Activated naive CD4-positive, alpha-beta T cell treated with anti-CD3 and anti-CD28 coated beads, Interleukin-2, amount 10 ng/mL, durations not matched to agents 7 days and 5 days (primary cell): ENCODE results near the gene TMEM134.
"Not testable (repeated sequence)": the region's sequence is repeated elsewhere in the genome, so short reads cannot be mapped to it uniquely, and the experiment has no call there.

ENCODE experiments used
- CTCF ChIA-PET: fragments of 350-600 bp; sonication (Branson Sonifier 250); formaldehyde crosslinking; loops from one replicate; lab custom pipeline; 2021; ENCODE audit warnings: antibody characterized with exemption; lab: Charles Lee
- DNase-seq: peaks from one replicate; pipeline ENCODE4 v3.0.0-alpha.2; 2020
- H3K27ac Mint-ChIP-seq: one replicate; pipeline ENCODE4 v1.8.0; 2021; ENCODE audit warnings: mild to moderate bottlenecking, moderate library complexity, mixed read lengths
- H3K27me3 Mint-ChIP-seq: one replicate; pipeline ENCODE4 v1.8.0; 2021; ENCODE audit warnings: mild to moderate bottlenecking, mixed read lengths
- H3K36me3 Mint-ChIP-seq: one replicate; pipeline ENCODE4 v1.8.0; 2021; ENCODE audit warnings: mixed read lengths
- H3K4me1 Mint-ChIP-seq: one replicate; pipeline ENCODE4 v1.8.0; 2021; ENCODE audit warnings: mixed read lengths
- H3K4me3 Mint-ChIP-seq: one replicate; pipeline ENCODE4 v1.8.0; 2021; ENCODE audit warnings: mild to moderate bottlenecking, moderate library complexity, mixed read lengths
- H3K9me3 Mint-ChIP-seq: one replicate; pipeline ENCODE4 v1.8.0; 2021; ENCODE audit warnings: mixed read lengths

Gene TMEM134

GRCh38 chr11:67466962-67467771 lies 1.9 kb downstream of the TMEM134 start:
- no peak for DNase-seq
- CTCF ChIA-PET, result interaction anchor here (1.1 to 2.6 kb wide), 4 partner anchors 28 to 73 kb away, joined by 3 to 14 read pairs (median 8); partner anchors contain the start of genes PPP1CA and PTPRCAP
- H3K9me3 Mint-ChIP-seq, result no peaks in the 10 kb centered on the region
- no peaks in the 10 kb centered on the region for H3K27me3 Mint-ChIP-seq
- H3K27ac Mint-ChIP-seq, result peak overlapping the region; percentile 82
- H3K4me3 Mint-ChIP-seq, result peak overlapping the region; percentile 87
- peaks cover 8% of the 10 kb centered on the region for H3K36me3 Mint-ChIP-seq
- H3K4me1 Mint-ChIP-seq, result peaks cover 49% of the 10 kb centered on the region

GRCh38 chr11:67466367-67466766 lies 2.7 kb downstream of the TMEM134 start:
- Mint-ChIP-seq H3K4me1 (peaks cover 49% of the 10 kb centered on the region), H3K27me3 (no peaks in the 10 kb centered on the region), H3K27ac (peak overlapping the region; percentile 71), H3K9me3 (no peaks in the 10 kb centered on the region), H3K36me3 (peaks cover 8% of the 10 kb centered on the region), H3K4me3 (peak overlapping the region; percentile 44)
- CTCF ChIA-PET, result interaction anchor here (2.5 to 2.6 kb wide), 2 partner anchors 27 to 65 kb away, joined by 9 to 14 read pairs; partner anchors contain the start of gene PPP1CA
- DNase-seq, result no peak

- DNase-seq, H3K9me3 Mint-ChIP-seq, H3K36me3 Mint-ChIP-seq, H3K27me3 Mint-ChIP-seq: not testable (repeated sequence)
- peaks cover 46% of the 10 kb centered on the region for H3K4me1 Mint-ChIP-seq
- H3K4me3 Mint-ChIP-seq, result peak overlapping the region; percentile 80
- CTCF ChIA-PET, result interaction anchor here (0.7 kb wide), 1 partner anchor 28 kb away, joined by 3 read pairs; the partner anchor contains the start of gene PTPRCAP
- peak overlapping the region; percentile 93 for H3K27ac Mint-ChIP-seq
Observed at GRCh38 chr11:67465530-67465929, 3.5 kb downstream of the TMEM134 start.

GRCh38 chr11:67465189-67465510 lies 3.9 kb downstream of the TMEM134 start:
- Mint-ChIP-seq H3K4me3 (peak overlapping the region; percentile 80), H3K27me3 (peaks cover 9% of the 10 kb centered on the region), H3K27ac (peak overlapping the region; percentile 93), H3K36me3 (peaks cover 8% of the 10 kb centered on the region), H3K4me1 (peaks cover 48% of the 10 kb centered on the region), H3K9me3 (no peaks in the 10 kb centered on the region)
- no peak for DNase-seq
- CTCF ChIA-PET, result interaction anchor here (0.7 kb wide), 1 partner anchor 27 kb away, joined by 3 read pairs; the partner anchor contains the start of gene PTPRCAP

- Mint-ChIP-seq H3K36me3 (peaks cover 8% of the 10 kb centered on the region), H3K9me3 (no peaks in the 10 kb centered on the region), H3K27ac (peak overlapping the region; percentile 93), H3K4me3 (peak overlapping the region; percentile 80), H3K4me1 (peaks cover 49% of the 10 kb centered on the region), H3K27me3 (peaks cover 13% of the 10 kb centered on the region)
- DNase-seq, result peak; percentile 96
- CTCF ChIA-PET, result interaction anchor here (0.7 kb wide), 1 partner anchor 27 kb away, joined by 3 read pairs; the partner anchor contains the start of gene PTPRCAP
Observed at GRCh38 chr11:67464411-67465188, 4.5 kb downstream of the TMEM134 start.

- H3K9me3 Mint-ChIP-seq, result no peaks in the 10 kb centered on the region
- CTCF ChIA-PET, result interaction anchor here (0.6 kb wide), 1 partner anchor 107 kb away, joined by 3 read pairs; no protein-coding TSS in a partner anchor
Observed at GRCh38 chr11:67463680-67464410, 5.2 kb downstream of the TMEM134 start.

GRCh38 chr11:67463186-67463585 lies 5.9 kb downstream of the TMEM134 start:
- Mint-ChIP-seq H3K4me1 (peaks cover 42% of the 10 kb centered on the region), H3K27me3 (peaks cover 27% of the 10 kb centered on the region), H3K27ac (no peak overlapping the region), H3K4me3 (no peak overlapping the region), H3K9me3 (no peaks in the 10 kb centered on the region), H3K36me3 (peaks cover 7% of the 10 kb centered on the region)
- CTCF ChIA-PET, result interaction anchor here (0.6 kb wide), 1 partner anchor 106 kb away, joined by 3 read pairs; no protein-coding TSS in a partner anchor
- DNase-seq, result no peak

More at GRCh38 chr11:67463680-67464410, 5.2 kb downstream of the TMEM134 start:
- no peak for DNase-seq
- Mint-ChIP-seq H3K4me1 (peaks cover 46% of the 10 kb centered on the region), H3K36me3 (peaks cover 8% of the 10 kb centered on the region), H3K27me3 (peaks cover 21% of the 10 kb centered on the region), H3K27ac (peak overlapping the region; percentile 93), H3K4me3 (peak overlapping the region; percentile 80)

GRCh38 chr11:67458266-67458665 lies 10.8 kb downstream of the TMEM134 start:
- Mint-ChIP-seq H3K4me3 (no peak overlapping the region), H3K9me3 (no peaks in the 10 kb centered on the region), H3K27me3 (peaks cover 55% of the 10 kb centered on the region), H3K4me1 (peaks cover 6% of the 10 kb centered on the region), H3K36me3 (no peaks in the 10 kb centered on the region), H3K27ac (no peak overlapping the region)
- no peak for DNase-seq
- CTCF ChIA-PET, result interaction anchor here (1.2 kb wide), 1 partner anchor 19 kb away, joined by 3 read pairs; no protein-coding TSS in a partner anchor

GRCh38 chr11:67457453-67457852 lies 11.6 kb downstream of the TMEM134 start:
- Mint-ChIP-seq H3K9me3 (no peaks in the 10 kb centered on the region), H3K4me3 (no peak overlapping the region), H3K4me1 (peaks cover 5% of the 10 kb centered on the region), H3K36me3 (no peaks in the 10 kb centered on the region), H3K27me3 (peaks cover 55% of the 10 kb centered on the region), H3K27ac (no peak overlapping the region)
- CTCF ChIA-PET, result no interaction called here
- DNase-seq, result no peak

GRCh38 chr11:67456068-67456705 lies 12.9 kb downstream of the TMEM134 start:
- no peak overlapping the region for H3K4me3 Mint-ChIP-seq
- peaks cover 5% of the 10 kb centered on the region for H3K4me1 Mint-ChIP-seq
- no peaks in the 10 kb centered on the region for H3K36me3 Mint-ChIP-seq
- H3K9me3 Mint-ChIP-seq, result no peaks in the 10 kb centered on the region
- no peak for DNase-seq
- peaks cover 60% of the 10 kb centered on the region for H3K27me3 Mint-ChIP-seq
- CTCF ChIA-PET, result interaction anchor here (1.0 kb wide), 1 partner anchor 12 kb away, joined by 4 read pairs; the partner anchor contains the start of gene TMEM134
- H3K27ac Mint-ChIP-seq, result no peak overlapping the region

- H3K27ac Mint-ChIP-seq, result no peak within 1 kb of the TSS
Observed at GRCh38 chr11:67455054-67455453, 14.0 kb downstream of the TMEM134 start, which contains the start of gene CABP4. Gene CABP4, plus strand, starts transcription at chr11:67455354. Its CDS starts 70 bp downstream, at chr11:67455424.

GRCh38 chr11:67453816-67454732 lies 15.0 kb downstream of the TMEM134 start:
- Mint-ChIP-seq H3K4me1 (peaks cover 4% of the 10 kb centered on the region), H3K27me3 (peaks cover 59% of the 10 kb centered on the region), H3K27ac (no peak overlapping the region), H3K36me3 (no peaks in the 10 kb centered on the region), H3K9me3 (no peaks in the 10 kb centered on the region), H3K4me3 (no peak overlapping the region)
- DNase-seq, result no peak
- CTCF ChIA-PET, result no interaction called here

More at GRCh38 chr11:67455054-67455453, 14.0 kb downstream of the TMEM134 start, which contains the start of gene CABP4:
- Mint-ChIP-seq H3K9me3 (no peaks in the 10 kb centered on the region), H3K4me3 (no peak within 1 kb of the TSS), H3K36me3 (no peaks in the 10 kb centered on the region), H3K27me3 (peaks cover 62% of the 10 kb centered on the region), H3K4me1 (peaks cover 3% of the 10 kb centered on the region)
- no peak for DNase-seq
- CTCF ChIA-PET, result no interaction called here
